Stimulated activated CD8-positive, alpha-beta memory T cell treated with anti-CD3 and anti-CD28 coated beads, Interleukin-7, amount 100 ng/mL, for 1 hour (primary cell): ENCODE results near the gene CFAP92.

Experiments
- DNase-seq, 2 donors: peaks; one replicate each; pipeline ENCODE4 v3.0.0-alpha.2; 2020; ENCODE audit warnings: low read depth in 2 of 2

Gene CFAP92

DNA sequence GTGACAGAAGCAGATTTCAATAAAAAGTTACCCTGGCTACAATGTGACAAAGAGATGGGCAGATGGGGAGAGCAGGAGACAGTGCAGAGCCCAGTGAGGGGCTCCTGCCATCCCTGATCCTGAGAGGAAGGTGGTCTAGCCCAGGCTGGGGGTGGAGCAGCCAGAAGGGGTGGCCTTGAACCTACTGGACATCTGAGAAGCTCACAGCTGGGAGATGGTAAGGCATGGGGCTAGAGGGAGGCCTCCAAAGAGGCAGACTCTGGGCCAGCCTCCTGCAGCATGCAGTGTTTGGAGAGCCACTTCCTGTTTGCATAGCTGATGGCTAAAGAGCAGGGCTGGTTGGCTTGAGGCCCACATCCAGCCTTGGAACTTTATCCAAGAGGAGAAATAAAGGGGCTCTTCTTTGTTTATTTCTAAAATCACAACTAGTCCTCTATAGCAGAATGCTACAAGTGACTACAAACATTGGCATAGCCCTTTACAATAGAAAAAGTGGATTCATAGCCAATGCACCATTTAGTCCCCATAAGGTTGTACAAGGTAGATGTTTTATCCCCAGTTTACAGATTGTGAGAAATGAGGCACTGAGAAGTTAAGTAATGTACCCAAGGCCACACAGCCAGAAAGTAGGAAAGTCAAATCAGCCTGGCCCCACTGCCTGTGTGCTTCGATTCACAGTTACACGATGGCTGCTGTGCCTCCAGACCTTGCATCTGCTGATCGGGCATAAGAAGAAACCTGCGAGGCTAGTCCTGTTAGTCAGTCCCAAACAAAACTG, 11.8 kb upstream of the CFAP92 start:
- no peak for DNase-seq

DNA sequence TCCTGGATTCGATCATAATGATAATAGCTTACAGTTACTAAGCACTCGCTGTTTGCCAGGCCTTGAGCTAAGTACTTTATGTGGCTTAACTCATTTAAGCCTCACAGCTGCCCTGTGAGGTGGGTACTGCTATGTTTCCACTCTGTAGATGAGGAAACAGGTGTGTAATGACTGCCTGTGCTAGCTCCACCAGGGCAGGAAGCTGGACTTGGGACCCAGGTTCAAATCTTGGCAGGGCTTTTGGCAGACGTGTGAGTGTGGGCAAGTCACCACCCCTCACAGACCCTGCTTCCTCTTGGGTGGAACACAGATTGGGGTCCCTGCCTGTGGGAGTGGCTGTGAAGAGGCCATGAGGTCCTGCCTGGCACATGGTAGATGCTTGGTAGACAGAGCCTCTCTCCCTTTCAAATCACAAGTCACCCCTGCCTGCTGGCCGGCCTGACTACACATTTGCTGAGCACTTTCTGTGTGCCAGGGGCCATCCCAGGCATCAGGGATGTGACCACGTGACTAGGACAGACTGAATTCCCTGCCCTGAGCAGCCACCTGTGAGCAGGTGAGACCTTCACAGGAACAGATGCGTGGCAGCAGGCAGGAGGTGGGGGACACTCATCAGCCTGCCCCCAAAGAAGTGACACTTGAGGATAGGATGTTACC, 10.9 kb upstream of the CFAP92 start:
- no peak for DNase-seq

DNA sequence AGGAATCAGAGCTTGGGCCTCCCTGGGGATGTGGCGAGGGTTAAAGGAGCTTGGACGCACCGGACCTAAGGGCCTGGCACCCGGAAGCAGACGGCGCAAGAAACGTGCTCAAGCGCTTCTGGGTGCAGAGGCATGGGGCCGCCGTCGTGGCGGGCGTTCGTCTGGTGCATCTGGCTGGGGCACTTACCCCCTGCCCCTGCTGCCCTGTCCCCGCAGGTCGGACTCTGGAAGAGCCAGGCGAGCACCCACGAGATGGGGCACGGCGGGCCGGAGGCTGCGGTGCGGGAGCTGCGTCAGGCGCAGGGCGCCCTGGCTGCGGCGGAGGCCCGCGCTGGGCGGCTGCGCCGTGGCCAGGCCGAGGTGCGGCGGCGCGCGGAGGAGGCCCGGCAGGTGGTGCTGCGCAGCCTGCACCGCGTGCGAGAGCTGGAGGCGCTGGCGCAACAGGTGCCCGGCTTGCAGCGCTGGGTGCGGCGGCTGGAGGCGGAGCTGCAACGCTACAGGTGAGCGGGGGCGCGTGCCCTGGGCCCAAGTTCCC, 9.8 kb upstream of the CFAP92 start:
- no peak for DNase-seq

DNA sequence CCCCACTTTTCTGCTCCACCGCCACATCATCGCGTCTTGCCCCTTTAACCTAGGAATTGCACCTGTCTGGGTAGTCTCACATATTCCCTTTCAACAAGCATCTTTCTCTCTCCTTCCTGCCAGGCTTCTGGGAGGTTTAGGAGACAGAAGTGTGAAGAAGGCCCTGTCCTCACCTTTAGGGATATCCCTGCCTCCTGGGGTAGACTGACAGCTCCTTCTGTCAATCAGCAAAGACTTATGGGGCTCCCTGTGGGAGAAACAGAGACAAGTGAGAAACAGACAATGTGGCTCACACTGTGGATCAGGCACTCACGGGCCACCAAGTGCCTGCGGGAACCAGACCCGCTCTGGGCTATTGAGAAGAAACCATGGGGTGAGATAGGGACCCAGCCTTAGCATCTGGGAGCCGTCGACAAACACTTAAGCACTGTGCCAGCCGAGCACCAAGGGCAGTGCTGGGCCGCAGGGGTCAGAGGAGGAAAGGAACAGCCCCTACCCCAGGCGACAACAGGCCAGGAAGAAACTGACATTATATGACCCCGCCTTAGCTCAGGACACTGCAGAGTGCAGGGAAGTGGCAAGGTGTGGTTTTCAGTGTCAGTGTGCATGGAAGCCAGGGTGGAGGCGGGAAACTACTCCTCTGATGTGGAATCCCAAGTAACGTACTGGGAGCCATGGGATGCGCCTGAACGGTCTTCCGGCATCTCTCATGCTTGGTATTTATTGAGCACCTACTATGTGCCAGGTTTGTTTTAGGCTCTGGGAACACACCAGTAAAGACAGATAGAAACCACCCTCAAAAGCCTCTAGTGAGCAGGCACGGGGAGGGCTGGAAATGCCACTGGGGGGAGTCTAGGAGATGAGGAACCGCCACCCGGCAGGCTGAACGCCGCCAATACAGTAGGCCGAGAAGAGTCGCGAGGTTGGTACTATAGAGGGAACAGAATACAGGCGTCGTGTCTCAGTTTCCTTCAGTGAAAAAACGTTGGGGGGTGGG, 9.0 kb upstream of the CFAP92 start:
- no peak for DNase-seq

DNA sequence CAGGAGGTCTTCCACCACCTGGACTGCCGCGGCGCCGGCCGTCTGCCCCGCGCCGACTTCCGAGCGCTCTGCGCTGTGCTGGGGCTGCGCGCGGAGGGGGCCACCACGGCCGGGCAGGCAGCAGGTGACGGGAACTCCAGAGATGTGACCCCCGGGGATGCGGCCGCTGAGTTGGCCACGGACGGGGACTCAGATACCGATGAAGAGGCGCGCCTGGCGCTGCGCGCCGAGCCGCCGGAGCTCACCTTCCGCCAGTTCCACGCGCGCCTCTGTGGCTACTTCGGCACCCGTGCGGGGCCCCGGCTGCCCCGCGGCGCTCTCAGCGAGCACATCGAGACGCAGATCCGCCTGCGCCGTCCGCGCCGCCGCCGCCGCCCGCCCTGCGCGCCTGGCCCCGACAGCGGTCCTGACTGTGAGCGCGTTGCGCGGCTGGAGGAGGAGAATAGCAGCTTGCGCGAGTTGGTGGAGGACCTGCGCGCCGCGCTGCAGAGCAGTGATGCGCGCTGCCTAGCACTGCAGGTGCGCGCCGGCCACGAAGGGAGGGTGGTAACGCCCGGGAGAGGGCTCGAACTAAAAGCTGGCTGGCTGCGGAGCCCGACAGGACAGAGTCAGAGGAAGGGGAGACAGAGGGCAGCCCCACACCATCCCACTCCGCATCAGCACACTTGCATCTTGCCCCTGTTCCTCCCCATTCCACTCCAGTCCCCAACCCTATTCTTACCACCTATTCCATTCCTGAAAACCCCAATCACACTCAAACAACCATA, 8.1 kb upstream of the CFAP92 start:
- no peak for DNase-seq

DNA sequence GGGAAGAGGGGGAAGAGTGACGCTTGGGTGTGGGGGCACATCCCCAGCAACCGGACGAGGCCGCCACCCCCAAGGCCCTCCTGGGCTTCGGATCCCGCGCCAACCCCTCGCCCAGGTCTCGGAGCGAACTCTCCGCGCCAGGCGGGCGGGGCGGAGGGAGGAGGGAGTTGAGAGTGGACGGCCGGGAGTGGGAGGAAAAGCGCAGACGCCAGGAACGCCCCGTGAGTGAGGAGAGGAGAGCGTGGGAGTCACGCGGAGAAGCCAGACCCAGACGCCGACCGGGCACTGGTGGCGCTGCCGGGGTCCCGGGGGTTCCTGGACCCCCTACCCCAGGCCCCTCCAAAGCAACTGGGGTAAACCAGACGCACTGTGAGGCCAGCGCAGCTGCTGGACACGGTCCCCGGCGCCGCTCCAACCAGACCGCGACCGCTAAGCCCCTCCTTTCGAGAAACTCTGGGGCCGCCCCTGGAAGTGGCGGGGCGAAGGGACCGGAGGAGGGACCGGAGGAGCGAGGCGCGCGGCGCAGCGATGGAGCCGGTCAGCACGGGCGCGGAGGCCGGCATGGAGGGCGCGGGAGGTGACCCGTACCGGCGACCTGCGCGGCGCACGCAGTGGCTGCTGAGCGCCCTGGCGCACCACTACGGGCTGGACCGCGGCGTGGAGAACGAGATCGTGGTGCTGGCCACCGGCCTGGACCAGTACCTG, 7.4 kb upstream of the CFAP92 start, which contains the start of gene EFCC1:
Gene EFCC1, plus strand, starts transcription at position 204 of the 705 bp plus-strand sequence. Its CDS starts 325 bp downstream, at position 529.
- no peak for DNase-seq

DNA sequence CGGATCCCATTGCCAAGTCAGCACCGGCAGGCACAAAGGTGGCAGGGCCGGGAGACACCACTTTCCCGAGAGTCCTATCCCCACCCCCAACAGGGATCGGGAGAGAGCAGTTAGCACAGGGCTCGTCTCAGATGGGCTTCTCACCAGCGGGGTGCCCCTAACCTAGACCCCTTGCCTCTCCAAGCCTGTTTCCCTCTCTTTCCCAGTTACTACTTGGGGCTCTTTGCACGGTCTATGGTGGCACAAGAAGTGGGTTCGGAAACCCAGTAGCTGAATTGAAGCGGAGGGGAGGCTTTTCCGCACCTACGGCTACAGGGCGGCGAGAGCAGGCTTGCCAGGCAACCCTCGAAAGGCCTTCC, 6.8 kb upstream of the CFAP92 start:
- DNase-seq: no peak

DNA sequence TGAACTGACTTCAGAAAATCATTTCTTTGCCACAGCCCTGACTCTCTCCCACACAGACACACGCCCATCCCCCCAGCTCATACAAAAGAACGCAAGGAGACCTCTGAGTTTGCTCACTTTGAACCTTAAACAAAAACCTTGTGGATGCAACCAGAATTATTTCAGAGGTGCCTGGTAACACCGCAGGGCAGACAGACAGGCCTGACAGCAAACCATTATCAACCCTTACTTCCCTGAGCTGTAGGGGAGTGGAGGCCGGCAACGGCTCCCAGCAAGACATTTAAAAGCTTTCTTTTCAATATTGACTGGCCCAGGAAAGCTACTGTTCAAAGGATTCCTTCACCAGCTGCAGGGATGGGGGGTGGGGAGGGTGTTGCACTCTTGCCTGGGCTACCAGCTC, 5.2 kb upstream of the CFAP92 start:
- DNase-seq: no peak

DNA sequence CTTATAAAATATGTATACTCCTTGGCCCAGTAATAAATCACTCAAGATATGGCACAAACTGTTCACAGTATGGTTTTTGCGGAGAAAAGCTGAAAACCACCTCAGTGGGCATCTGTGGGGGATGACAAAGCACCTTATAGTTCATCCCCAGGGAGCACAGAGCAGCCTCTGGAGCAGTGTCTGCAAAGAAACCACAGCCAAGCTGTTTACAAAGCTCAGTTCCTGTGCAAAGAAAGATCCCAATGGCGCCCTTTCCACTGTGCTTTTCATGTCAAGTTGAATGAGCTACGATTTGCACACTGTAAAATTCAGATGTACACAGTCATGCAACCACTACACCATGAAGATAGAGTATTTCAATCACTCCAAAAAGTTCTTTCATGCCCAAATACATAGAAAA, 4.7 kb upstream of the CFAP92 start:
- DNase-seq: no peak

DNA sequence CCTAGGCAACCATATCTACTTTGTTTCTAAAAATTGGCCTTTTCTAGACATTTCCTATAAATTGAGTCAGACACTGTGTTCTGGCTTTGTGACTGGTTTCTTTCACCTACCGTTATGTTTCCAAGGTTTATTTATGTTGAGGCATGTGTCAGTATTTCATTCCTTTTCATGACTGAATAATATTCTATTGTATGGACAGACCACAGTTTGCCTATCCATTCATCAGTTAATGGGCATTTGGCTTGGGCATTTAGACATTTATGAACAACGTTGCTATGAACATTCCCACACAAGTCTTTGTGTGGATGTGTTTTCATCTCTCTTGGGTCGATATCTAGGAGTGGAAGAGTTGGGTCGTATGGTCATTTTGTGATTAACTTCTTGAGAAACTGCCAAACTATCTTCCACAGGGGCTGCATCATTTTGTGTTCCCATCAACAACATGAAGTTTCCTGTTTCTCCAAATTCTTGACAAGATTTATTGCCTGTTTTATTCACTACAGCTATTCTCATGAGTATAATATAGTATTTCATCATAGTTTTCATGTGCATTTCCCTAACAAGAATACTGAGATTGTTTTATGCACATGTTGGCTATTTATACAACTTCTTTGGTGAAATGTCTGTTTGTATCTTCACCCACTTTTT, 3.7 kb upstream of the CFAP92 start:
- DNase-seq: no peak

DNA sequence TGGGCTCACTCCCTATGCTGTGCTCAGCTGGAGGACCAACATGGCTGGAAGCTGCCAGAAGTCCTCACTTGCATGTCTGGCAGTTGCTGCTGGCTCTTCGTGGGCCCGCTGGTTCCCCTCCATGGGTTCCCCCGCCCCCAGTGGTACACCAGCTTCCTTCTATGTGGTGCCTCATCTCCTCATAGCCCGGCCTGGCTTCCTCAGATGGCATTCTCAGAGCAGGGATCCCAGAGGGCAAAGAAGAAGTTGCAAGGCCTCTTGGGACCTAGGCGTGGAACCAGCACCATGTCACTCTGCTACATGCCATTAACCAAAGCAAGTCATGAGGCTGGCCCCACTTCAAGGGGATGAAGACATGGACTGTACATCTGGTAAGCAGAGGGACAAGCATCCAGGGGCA, 2.9 kb upstream of the CFAP92 start:
- DNase-seq: no peak

DNA sequence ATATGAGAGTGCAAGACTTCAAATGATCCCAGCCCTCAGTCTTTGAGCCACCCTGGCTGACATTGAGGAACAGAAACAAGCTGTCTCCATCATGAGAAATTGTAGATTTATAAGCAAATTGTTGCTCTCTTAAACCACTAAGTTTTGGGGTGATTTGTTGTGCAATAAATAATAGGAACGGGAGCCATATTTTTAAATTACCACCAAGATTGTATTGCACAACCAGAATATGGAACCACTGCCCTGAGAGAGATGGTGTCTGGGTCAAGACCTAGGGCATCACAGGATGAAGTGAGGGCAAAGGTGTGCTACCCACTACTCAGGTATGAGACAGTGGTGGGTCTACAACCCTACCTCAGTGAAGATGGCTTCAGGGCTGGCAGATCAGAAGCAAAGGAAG, 2.3 kb upstream of the CFAP92 start:
- DNase-seq: no peak

DNA sequence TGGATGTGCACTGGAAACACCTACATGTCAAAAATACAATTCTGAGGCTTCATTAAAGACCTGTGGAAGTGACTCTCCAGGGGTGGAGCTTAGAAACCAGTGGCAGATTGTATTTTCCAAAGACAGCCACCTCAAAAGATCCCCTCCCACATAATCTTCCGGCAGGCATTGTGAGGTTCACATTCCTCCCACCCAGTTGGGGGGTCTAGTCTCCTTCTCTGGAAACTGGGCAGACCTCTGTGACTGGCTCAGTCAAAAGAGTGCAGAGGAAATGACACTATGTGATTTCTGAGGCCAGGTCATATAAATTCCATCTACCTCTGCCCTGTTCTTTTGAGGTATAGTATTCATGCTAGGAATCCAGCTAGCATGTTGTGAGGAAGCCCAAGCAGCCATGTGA, 1.9 kb upstream of the CFAP92 start:
- DNase-seq: no peak

DNA sequence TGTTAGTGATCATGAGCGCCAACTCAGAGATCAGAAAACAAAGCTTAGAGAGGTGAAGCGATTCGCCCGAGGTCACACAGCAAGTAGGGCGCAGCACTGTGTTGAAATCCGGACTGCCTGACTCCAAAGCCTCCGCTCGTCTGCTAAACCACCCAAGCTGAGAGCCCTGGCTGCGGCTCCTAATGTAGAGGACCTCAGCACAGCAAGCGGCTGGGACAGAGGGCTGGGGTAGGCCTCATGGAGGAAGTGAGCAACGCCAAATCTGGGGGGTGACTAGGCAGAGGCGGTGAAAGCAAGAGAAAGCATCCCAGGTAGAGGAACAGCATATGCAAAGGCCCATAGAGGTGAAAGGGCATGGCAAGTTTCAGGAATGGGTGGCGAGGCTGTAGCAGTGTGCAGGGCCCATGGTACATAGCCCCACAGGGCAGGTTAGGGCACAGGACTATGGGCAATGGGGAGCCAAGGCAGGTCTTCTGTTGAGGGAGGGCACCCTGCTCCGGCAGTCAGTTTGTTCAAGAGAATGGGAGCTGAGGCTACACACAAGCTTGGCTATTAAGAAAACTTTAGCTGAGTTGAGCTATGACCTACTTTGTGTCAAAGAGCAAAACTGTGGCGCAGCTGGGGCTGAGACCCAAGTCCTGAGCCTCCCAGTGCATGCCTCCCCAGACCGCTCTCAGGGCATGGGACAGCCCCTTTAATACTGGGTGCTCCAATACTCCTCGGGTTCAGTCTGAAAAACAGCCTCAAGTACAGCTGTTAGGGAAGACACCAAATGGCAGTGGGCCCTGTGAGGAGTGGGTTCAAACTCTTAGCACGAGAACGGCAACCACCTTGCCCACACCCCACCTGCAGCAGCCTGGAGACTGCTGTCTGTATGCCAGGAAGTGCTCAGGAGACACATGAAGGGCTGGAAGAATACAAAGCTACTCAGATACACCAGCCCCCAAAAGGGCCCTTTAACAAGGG, 988 bp upstream of the CFAP92 start:
- DNase-seq: no peak

DNA sequence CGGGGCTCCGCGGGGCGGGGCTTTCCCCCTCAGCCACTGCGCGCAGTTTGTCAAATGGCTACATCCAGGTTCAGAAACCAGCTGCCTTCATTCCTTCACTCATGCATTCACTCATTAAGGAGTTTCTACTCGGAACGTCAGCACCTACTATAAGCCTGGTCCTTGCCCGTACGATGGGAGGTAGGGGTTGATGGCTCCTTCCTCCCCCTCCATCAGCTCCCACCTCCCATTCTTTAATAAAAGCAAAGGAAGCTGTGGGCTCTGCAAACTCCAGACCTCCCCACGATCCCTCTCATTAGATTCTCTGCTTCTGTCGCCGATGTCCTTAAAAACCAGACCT, 267 bp upstream of the CFAP92 start:
- DNase-seq: no peak

DNA sequence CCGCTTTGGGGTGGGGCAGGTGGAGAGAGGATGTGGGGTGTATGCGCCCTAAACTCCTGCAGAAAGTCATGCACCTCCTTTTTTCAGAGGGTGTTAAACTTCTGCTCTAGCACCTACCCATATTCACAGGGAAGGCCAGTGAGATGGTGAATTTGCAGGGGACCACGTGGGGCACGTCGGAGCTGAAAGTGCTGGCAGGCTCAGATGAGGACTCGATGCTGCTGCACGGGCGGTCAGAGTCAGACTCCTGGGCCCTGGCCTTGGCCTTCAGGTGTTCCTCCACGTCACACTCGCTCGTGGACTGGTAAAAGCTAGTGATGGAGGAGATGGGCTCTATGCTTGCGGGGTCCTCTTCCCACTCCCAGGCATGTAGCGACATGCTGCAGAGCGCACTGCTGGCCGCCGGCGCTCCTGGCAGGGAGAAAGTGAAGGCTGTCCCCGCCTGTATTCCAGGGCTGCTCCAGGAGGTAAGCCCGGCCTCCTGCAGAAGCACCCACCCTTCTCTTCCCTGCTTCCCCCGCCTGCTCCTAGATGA, 883 bp downstream of the CFAP92 start:
- no peak for DNase-seq

DNA sequence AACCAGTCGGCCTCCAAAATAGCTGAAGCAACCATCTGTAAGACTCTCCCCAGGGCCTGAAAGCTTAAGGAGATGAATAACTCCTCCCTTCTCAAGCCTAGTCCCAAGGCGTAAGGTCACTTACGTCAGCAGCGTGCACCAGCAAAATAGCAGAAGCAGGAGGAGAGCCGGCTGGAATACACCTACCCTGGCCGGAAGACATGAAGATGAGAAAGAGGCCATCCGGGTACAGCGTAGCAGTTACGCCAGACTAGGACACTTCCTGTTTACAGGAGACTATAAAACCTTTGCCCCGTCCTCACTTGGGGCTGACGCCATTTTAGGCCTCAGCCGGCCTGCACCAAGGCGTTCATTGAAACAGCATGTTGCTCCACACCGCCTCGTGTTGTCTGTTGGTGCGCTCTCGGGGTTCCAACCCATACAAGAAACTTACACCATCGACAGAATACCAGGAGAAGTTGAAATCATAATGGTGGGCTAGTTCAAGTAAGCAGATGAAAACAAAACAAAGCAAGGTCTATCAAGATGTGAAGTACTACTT, 2.5 kb downstream of the CFAP92 start:
- no peak for DNase-seq

DNA sequence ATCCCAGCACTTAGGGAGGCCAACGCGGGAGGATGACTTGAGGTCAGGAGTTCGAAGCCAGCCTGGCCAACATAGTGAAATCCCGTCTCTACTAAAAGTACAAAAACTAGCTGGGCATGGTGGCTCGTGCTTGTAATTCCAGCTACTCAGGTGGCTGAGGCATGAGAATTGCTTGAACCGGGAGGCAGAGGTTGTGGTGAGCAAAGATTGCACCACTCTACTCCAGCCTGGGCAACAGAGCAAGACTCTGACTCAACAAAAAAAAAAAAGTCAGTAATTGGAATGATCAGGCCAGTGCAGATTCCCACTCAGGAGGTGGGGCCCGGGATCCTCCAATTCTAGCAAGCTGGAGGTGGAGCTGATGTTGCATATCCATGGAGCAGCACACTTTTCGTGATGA, 5.6 kb downstream of the CFAP92 start:
- DNase-seq: no peak
